GM18519 (cell line): Measurements from ENCODE around the gene TCP11L1.
"Not testable (repeated sequence)": the region's sequence is repeated elsewhere in the genome, so short reads cannot be mapped to it uniquely, and the experiment has no call there.

ENCODE experiments used
- ATAC-seq: cut with Tn5 transposase; IDR thresholded peaks from one replicate; pipeline ENCODE4 v1.9.1; 2021; ENCODE audit warnings: mild to moderate bottlenecking, moderate library complexity; ENCODE audit not compliant: unreplicated experiment, low FRiP score

Gene TCP11L1

DNA sequence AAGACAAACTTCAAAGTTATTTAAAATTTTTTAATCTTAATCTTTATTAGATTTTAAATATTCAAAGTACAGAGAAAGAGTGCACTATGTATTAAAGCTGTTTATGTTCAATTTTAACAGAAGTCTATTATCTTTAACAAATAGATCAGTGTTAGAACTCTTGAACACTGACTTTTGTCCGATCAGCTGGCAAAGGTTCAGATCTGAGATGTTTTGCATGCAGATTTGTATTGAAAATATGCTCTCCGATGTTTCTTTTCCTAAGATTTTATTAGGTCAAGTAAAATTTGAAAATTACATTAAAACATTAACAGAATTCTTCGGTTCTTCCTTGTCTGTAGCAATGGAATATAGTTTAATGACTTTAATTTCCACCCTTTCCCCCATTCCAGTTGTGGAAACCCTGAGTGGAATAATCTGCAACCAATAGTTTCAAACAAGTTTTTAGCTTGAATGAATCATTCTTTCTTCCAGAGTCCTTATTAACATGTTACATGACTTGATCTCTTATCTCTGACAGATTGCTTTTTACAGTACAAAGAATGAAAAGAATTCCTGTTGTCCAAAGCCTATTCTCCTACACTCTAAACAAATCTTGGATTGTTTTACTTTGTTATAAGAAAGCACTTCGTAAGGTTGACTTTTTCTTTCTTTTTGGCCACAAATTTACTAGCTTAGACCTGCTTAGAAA, 11.4 kb upstream of the TCP11L1 start:
- ATAC-seq: no peak

DNA sequence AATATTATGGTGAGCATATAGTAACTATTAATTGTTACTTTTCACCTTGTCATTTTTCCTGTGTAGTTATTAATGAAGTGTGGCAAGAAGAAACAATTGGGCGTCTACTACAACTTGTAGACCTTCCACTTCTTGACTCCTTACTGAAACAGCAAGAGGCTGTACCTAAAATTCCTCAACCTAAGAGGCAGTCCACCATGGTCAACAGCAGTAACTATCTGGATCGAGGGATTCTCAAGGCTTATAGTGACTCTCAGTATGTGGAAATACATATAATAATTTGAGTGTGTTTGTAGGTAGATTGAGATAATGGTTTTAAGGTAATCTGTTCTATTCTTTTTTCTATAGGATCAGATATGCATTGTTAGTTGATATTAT, 10.8 kb upstream of the TCP11L1 start:
- ATAC-seq: no peak

DNA sequence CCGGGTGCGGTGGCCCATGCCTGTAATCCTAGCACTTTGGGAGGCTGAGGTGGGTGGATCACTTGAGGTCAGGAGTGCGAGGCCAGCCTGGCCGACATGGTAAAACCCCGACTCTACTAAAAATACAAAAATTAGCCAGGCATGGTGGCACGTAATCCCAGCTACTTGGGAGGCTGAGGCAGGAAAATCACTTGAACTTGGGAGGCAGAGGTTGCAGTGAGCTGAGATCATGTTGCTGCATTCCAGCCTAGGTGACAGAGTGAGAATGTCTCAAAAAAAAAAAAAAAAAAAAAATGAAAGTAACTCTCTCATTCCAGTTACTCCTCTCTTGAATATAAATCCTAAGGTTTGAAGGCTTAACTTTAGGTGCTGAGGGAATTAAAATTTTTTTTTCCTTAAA, 10.2 kb upstream of the TCP11L1 start:
- ATAC-seq: not testable (repeated sequence)

DNA sequence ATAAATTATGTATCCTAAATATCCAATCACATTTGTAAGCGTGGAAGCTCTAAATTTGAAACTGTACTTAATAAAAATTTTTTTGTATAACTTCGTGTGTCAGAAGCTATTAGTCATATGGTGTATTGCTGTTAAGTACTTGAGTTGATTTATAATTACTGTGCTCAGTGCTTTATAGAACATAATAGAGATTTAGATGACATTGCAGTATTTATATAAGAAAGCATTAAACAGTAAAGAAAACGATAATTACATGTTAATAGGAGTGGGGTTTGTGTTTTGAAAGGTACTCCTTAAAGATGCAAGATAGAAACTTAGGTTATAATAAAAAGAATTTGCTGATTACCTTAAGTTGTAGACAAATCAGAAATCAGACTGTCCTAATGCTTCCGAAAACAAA, 5.9 kb upstream of the TCP11L1 start:
- no peak for ATAC-seq

DNA sequence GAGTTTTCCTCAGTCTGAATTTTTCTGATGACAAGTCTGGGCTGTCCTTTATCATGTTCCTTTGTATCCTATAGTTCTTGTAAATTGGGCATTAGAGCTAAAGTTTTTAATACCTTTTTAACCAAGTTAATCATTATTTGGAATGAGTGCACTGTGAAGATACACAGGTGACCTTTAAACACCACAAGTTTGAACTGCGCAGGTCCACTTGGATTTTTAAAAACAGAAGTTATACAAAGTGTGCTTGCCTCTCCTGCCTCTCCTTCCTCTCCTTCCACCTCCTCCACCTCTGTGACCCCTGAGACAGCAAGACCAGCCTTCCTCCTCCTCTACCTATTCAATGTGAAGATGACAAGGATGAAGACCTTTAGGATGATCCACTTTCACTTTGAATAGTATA, 4.4 kb upstream of the TCP11L1 start:
- no peak for ATAC-seq

DNA sequence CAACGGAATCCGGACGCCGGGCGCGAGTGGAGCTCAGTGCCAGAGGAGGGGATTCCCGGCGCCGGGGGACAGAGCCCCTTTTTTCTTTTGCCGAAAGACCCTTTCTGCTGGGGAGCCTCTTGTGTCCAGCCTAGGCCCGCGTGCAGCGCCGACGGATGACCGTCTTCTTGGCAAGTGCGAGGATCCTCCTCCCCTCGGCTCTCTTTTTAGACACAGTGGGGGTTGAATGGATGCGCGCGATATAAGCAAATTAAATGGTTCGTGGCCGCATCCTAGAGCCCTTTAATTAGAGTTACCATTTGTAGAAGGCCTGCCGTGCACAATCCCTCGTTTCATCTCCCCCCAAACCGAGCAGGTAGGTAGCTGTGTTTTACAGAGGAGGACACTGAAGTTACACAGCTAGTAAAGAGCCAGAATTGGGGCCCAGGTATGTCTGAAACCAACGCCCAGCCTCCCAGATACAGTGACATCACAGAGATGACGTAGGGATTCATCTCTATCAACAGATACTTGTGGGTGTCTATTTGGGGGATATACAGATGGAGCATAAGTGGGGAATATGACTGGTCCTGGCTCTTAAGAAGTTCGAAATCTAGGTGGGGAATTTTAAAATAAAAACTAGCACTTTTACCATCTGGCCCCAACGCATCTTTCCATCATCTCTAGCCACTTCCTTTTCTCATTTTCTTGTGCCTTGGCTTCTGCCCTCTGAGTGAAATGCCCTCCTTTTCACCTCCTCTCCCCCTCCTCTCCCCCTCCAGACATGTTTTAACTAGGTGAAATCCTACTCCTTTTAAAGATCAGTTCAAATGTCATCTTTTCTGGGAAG, 875 bp downstream of the TCP11L1 start:
- no peak for ATAC-seq

DNA sequence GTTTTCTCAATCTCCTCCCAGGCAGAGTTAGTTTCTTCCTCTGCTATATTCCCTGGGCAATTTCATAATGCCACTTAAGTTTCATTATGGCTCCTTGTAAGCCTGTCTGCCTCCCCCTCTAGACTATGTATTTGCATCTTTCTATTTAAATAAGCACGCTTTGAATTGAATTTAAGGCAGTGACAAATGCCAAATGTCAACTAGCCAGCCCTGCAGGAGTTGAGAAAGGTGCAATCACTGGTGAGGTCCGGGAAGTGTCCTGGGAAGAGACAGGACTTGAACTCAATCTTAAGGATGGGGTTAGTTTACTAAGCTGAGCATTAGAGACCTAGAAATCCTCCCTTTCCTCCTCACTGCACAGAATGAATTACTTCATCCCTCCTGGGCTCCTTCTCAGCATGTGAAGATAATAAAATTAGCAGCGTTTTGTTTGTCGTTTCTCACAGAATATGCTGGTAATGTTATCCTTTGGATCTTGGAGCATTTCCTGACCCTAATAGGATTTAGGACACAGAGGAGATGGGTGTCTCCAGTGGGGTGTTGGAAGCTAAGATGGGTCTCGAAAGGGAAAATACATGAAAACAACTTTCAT, 1.6 kb downstream of the TCP11L1 start:
- ATAC-seq: no peak

DNA sequence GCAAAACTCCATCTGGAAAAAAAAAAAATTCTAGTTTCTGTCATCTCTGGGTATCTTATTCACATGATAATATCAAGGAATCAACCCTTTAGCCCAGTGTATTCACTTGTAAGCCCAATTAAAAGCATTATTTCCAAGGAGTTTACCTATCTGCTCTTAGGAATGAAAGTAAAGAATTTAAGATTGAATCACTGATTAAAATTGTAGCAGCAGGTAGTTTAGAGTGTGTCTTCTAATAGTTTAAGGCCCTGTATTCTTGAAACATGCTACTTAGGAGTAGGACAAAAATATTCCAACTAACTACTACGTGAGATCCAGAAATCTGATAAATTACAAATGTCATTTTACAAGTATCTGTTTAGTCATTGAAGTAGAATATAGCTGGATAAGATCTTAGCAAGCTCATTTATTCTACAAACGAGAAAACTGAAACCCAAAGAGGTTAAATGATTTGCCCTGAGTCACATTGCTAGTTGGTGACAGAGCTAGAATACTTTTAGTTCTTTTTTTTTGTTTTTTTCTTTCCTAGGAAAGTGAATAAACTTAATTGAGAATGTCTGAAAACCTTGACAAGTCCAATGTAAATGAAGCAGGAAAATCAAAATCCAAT, 4.0 kb downstream of the TCP11L1 start:
- no peak for ATAC-seq

DNA sequence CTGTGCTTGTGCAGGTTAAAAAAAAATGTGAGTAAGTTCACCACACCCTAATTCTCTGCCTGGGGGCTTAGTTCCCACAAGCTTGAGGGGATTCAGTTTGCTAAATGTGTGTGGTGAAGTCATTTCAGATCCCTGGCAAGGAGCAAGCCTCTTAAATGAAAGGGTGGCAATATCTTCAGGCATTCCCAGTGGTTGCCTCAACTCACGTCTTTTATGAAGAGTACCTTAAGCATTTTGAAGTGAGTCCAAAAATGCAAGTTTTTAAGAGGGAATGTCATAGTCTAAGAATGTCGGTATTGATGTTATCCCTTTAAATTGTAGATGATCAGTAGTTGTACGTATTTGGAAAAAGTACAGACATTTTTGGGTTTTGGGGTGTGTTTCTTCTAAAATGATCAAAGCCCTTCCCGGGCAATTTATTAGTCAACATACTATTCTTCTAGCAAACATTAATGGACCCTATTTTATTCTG, 4.9 kb downstream of the TCP11L1 start:
- ATAC-seq: no peak

DNA sequence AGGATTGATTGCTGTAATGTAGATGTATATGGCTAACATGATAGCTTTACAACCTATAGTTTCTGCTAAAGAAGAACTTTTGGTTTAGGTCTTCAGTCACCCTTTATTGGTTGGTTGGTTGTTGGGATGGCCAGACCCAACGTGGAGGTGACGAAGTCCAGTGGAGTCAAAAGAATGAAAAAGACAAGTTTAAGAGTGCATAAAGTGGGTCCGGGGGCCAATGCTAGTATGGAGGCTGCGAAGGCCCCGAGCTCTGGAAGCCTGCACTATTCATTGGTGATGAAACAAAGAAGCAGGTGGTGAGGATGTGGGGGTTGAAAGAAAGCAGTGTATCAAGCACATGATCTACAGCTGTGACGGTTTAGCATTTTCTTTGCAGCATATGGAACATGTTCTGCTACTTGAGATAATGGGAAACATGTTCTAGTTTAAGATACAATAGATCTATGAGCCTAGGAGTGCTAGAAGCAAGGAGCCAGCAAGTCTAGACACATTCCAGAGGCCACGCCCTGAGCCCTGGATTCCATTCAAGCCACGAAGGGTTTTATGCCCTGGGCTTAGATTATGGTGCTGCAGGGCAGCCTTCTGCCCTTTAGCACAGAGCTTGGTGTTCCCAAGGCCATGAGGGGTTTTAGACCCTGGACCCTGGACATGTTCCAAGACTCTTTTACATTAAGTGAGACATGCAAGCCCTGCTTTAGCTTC, 6.3 kb downstream of the TCP11L1 start:
- ATAC-seq: no peak

DNA sequence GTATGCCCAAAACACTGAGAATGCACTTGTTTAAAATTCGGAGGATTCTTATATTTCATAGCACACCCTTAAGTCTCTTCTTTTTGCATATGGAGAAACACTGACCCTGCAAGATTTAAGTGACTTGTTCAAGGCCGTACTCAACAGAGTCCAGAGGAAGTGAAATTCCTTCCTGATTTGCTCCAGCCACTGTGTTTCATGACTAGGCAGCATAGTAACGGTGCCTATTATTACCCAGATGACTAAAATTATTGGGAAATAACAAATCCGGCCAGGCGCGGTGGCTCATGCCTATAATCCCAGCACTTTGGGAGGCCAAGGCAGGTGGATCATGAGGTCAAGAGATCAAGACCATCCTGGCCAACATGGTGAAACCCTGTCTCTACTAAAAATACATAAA, 9.3 kb downstream of the TCP11L1 start:
- not testable (repeated sequence) for ATAC-seq

DNA sequence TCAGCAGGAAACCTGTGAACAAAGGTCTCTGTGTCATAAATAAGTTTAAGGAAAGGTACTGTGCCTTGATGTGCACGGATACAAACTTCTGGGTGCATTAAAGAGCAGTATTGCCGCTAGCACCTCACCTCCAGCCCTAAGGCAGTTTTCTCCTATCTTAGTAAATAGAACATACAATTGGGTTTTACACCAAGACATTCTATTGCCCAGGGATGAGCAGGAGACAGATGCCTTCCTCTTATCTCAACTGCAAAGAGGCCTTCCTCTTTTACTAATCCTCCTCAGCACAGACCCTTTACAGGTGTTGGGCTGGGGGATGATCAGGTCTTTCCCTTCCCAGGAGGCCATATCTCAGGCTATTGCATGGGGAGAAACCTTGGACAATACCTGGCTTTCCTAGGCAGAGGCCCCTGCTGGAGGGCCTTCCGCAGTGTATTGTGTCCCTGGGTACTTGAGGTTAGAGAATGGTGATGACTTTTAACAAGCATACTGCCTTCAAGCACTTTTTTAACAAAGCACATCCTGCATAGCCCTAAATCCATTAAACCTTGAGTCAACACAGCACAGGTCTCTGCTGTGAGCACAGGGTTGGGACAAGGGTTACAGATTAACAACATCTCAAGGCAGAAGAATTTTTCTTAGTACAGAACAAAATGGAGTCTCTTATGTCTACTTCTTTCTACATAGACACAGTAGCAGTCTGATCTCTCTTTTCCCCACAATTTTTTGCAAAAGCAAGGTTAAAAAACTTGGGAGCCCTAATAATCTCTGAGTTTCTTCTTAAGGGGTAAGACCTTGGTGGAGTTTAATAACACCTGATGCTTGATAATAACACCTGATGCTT, 10.4 kb downstream of the TCP11L1 start:
- ATAC-seq: not testable (repeated sequence)

DNA sequence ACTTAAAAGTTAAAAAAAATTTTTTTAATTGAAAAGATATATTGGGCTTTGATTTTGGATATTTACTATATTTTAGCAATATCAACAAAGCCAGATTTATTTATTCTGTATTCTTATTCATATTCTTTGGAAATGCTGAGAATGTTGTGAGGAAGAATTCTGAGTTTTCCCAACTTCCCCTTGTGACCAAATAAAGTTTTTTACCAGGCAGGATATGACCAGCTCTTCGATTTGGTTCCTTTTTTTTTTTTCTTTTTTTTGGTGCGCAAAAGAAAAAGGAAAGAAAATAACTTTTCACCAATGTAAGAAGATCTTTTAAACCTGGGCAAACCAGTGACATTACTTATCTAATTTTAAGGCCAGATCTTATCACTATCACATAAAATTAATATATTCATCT, 12.9 kb downstream of the TCP11L1 start:
- no peak for ATAC-seq

DNA sequence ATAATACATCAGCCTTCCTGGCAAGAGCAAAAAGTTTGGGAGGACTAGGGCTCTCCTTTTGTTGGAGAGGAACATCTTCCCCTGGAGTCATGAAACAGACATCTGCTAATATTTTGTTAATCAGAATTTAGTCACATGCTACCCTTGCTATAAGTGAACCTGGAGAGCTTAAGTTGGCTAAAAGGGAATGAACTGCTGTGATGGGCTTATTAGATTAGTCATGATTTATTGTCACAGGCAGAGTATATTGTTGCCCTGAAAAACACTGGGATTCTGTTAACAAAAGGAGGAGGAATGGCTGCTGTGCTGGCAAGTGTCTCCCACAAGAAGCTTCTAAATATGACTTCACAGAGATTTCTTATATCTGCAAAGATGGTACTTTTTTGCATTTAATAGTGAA, 16.0 kb downstream of the TCP11L1 start:
- no peak for ATAC-seq

DNA sequence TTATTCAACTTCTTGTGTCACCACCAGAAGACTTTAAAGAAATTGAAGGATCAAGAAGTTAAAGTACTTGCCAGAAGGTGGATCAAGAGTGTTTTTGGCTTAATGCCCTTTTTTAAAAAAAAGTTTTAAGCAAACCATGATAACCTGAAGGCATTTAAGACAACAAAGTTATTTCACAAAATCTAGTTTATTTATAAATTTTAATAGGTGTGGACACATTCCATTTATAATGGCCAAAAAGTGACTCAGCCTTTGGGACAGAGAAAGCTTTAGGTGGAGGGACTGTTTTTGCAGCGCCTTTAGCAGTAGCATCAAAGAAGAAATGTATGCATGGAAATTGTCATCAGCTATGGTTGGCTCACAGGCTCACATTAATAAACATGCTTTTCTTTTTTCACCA, 17.9 kb downstream of the TCP11L1 start:
- ATAC-seq: no peak

DNA sequence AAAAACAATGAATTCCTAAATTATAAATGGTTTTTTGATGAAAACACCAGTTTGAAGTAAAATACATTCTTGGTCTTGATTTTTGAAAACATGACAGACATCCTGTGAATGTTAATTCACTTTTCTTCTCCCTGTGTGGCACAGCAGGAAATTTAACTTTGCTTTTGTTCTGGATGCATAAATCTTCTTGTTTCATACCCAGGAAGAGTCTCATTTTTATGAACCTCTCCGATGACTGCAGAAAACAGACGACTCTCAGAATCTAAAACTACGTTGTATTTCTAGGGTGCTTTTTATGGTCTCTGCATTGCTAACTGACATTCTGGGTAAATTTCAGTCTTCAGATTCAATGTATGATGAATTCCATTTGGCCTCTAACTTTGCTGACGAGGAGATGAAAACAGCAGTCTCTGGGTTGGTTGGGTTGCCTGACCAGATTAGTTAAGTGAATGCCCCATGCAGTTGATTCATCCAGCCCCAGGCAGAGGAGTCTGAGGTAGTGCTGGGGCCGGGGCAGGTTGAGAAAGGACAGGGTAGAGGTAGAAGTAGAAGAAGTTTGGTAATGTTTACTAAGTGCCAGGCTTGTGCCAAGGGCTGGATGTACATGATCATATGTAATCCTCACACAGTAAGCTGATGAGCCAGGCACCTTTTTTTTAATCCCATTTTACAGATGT, 20.1 kb downstream of the TCP11L1 start:
- ATAC-seq: no peak

DNA sequence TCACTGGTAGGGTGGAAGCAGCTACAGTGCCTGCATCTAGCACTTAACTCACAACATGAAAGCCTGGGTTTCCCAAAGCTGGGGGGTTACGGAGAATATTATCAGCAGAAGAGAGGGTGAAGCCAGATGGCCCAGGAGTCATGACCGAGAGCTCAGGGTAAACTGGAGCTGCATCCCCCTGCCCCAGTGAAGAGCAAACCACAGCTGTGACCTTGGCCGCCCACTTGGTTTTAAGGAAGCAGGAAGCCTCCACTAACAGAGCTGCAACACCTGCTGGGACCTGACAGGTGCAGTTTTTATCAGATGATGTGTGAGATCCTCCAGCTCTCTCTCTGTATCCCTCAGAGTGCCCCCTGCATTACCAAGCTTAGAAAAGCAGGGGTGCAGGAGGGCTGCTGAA, 20.9 kb downstream of the TCP11L1 start:
- ATAC-seq: no peak

DNA sequence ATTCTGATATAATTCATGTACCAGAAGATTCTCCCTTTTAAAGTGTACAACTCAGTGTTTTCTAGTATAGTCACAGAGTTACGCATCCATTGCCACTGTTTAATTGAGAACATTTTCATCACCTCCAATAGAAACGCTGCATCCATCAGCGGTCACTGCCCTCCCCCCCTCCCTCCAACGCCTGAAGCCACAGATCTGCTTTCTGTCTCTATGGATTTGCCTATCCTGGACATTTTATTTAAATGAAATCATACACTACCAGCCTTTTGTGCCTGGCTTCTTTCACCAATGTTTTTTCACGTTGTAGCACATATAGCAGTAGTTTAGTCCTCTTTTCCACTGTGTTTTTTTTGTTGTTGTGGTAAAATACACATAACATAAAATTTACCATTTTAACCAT, 22.8 kb downstream of the TCP11L1 start:
- ATAC-seq: no peak

DNA sequence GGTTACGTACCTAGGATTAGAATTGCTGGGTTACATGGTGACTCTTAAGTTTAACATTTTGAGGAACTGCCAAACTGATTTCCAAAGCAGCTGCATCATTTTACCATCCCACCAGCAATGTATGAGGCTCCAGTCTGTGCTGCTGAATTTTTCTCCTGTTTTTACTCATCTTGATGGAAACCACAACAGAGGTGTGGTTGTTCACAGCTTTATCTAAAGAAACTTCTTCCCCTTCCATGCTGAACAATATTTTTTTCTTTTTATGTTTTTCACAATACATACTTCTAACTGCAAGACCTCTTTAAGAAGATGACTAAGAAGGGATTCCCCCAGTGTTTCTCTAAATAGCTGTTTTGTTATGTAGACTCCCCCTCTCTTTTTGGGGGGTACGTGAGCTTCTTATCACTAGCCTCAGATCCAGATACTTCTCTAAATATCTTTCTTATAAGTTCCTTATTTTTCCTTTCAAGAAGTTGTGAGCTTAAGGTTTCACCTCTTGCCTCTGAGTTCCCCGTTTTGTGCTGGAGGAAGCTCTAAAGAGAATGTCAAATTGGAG, 24.0 kb downstream of the TCP11L1 start:
- peak; percentile 41 for ATAC-seq
